H1 (cell line): Measurements from ENCODE around the gene TTLL1. TPM values are rescaled to one million over a fixed set of nuclear protein-coding genes. Genes with fewer than 3 reads are reported as not detected.

Experiments used
- CTCF ChIA-PET: fragments of 300-600 bp; sonication (Branson Sonifier 250); formaldehyde crosslinking; loops from one replicate; lab custom pipeline; 2021; ENCODE audit not compliant: partially characterized antibody; lab: Charles Lee
- POLR2A ChIA-PET: fragments of 300-600 bp; sonication (Branson Sonifier 250); formaldehyde crosslinking; loops from one replicate; lab custom pipeline; 2021; ENCODE audit warnings: inconsistent platforms; ENCODE audit not compliant: partially characterized antibody; lab: Charles Lee
- DNase-seq, 2 experiments: peaks; one replicate each; pipeline versions ENCODE4 v3.0.0 to v3.0.0-alpha.2; 2010 to 2022; ENCODE audit warnings: low spot score in 2 of 2, low read depth in 1 of 2, mixed read lengths in 1 of 2
- FAIRE-seq: peaks from 2 replicates; lab custom pipeline; 2011; peaks lifted over from hg19 to GRCh38; lab: Jason Lieb, UNC
- H2AFZ ChIP-seq: 2 replicates; pipeline ENCODE4 v1.8.1; 2012; ENCODE audit warnings: low read length, inconsistent platforms
- H2AK5ac ChIP-seq: 2 replicates; pipeline ENCODE4 v1.6.1; 2013; ENCODE audit warnings: low read depth, low read length
- H2BK120ac ChIP-seq: replicated peaks from 2 replicates; pipeline ENCODE3; 2013; ENCODE audit warnings: low read depth, low read length, inconsistent platforms
- H2BK12ac ChIP-seq: 2 replicates; pipeline ENCODE4 v1.6.1; 2013; ENCODE audit warnings: low read depth, low read length
- H2BK15ac ChIP-seq: 2 replicates; pipeline ENCODE4 v1.6.1; 2013; ENCODE audit warnings: low read length
- H2BK20ac ChIP-seq: 2 replicates; pipeline ENCODE4 v1.6.1; 2013; ENCODE audit warnings: low read length
- H2BK5ac ChIP-seq: 2 replicates; pipeline ENCODE4 v1.6.1; 2013; ENCODE audit warnings: low read depth, low read length
- H3K14ac ChIP-seq: 2 replicates; pipeline ENCODE4 v1.6.1; 2013; ENCODE audit warnings: inconsistent platforms; ENCODE audit not compliant: insufficient read length
- H3K18ac ChIP-seq: 2 replicates; pipeline ENCODE4 v1.6.1; 2013; ENCODE audit warnings: low read length; ENCODE audit errors: extremely low read depth
- H3K23ac ChIP-seq: 2 replicates; pipeline ENCODE4 v1.6.1; 2013; ENCODE audit warnings: inconsistent platforms; ENCODE audit not compliant: insufficient read length
- H3K23me2 ChIP-seq: 2 replicates; pipeline ENCODE4 v1.6.1; 2013; ENCODE audit warnings: low read depth, low read length
- H3K27ac ChIP-seq: 2 replicates; pipeline ENCODE4 v1.6.1; 2011; ENCODE audit warnings: low read depth, low read length, inconsistent platforms
- H3K27me3 ChIP-seq, 4 experiments: replicated peaks in 1 of 4; 1 replicate in 1 of 4; 2 replicates in 3 of 4; pipeline versions ENCODE4 v1.6.1 to v1.8.1; 2011 to 2013; ENCODE audit warnings: low read length in 3 of 4, mild to moderate bottlenecking in 3 of 4, inconsistent platforms in 2 of 4, mixed read lengths in 2 of 4, moderate library complexity in 1 of 4; ENCODE audit not compliant: control insufficient read depth in 3 of 4, insufficient read depth in 3 of 4; ENCODE audit errors: extremely low read depth in 1 of 4
- H3K36me3 ChIP-seq, 4 experiments: 2 replicates each; pipeline versions ENCODE4 v1.6.1 to v1.8.1; 2011 to 2013; ENCODE audit warnings: mild to moderate bottlenecking in 4 of 4, low read length in 3 of 4, moderate library complexity in 2 of 4, control low read depth in 1 of 4, inconsistent platforms in 1 of 4; ENCODE audit not compliant: insufficient read depth in 4 of 4, control insufficient read depth in 2 of 4
- H3K4ac ChIP-seq: replicated peaks from 2 replicates; pipeline ENCODE3; 2013; ENCODE audit warnings: low read length, low read depth, mixed read lengths, inconsistent platforms; ENCODE audit not compliant: insufficient read length
- H3K4me1 ChIP-seq, 4 experiments: replicated peaks in 1 of 4; 1 replicate in 1 of 4; 2 replicates in 3 of 4; pipeline versions ENCODE4 v1.6.1 to v1.8.1; 2011 to 2013; ENCODE audit warnings: low read length in 3 of 4, inconsistent platforms in 2 of 4, mixed read lengths in 1 of 4; ENCODE audit not compliant: insufficient read depth in 4 of 4, control insufficient read depth in 3 of 4
- H3K4me2 ChIP-seq, 2 experiments: 2 replicates each; pipeline versions ENCODE4 v1.6.1 to v1.8.1; 2011 to 2013; ENCODE audit warnings: low read depth in 2 of 2, low read length in 2 of 2, control low read depth in 1 of 2, inconsistent platforms in 1 of 2, mild to moderate bottlenecking in 1 of 2; ENCODE audit not compliant: insufficient read depth in 1 of 2
- H3K4me3 ChIP-seq, 4 experiments: fragments of 200-600, 300-600 bp in 1 of 4; sonication (generic), shearing (Covaris generic), sonication (Bioruptor Twin) in 1 of 4; 2 replicates each; pipeline versions ENCODE4 v1.5.1 to v1.8.1; 2011 to 2016; ENCODE audit warnings: low read length in 4 of 4, low read depth in 3 of 4, control low read depth in 2 of 4, inconsistent platforms in 2 of 4, mild to moderate bottlenecking in 2 of 4, mixed read lengths in 1 of 4, moderate library complexity in 1 of 4; ENCODE audit not compliant: insufficient read depth in 2 of 4; ENCODE audit errors: extremely low read depth in 1 of 4
- H3K56ac ChIP-seq: replicated peaks from 2 replicates; pipeline ENCODE3; 2013; ENCODE audit warnings: low read depth, mild to moderate bottlenecking, mixed read lengths, low read length, inconsistent platforms; ENCODE audit not compliant: insufficient read length
- H3K79me1 ChIP-seq: 2 replicates; pipeline ENCODE4 v1.6.1; 2013; ENCODE audit warnings: low read depth, low read length, control low read depth
- H3K79me2 ChIP-seq, 2 experiments: 2 replicates each; pipeline versions ENCODE4 v1.6.1 to v1.8.1; 2012 to 2013; ENCODE audit warnings: low read length in 2 of 2, mild to moderate bottlenecking in 2 of 2, inconsistent platforms in 1 of 2; ENCODE audit not compliant: insufficient read depth in 2 of 2, control insufficient read depth in 1 of 2
- H3K9ac ChIP-seq, 4 experiments: replicated peaks in 1 of 4; 1 replicate in 1 of 4; 2 replicates in 3 of 4; pipeline versions ENCODE4 v1.6.1 to v1.8.1; 2011 to 2013; ENCODE audit warnings: low read depth in 3 of 4, low read length in 3 of 4, control low read depth in 2 of 4, mild to moderate bottlenecking in 2 of 4, moderate library complexity in 2 of 4, inconsistent platforms in 1 of 4; ENCODE audit errors: extremely low read depth in 1 of 4
- H3K9me3 ChIP-seq, 2 experiments: 2 replicates each; pipeline versions ENCODE4 v1.6.1 to v1.8.1; 2012 to 2013; ENCODE audit warnings: mild to moderate bottlenecking in 2 of 2, moderate library complexity in 2 of 2, control low read depth in 1 of 2, inconsistent platforms in 1 of 2, low read depth in 1 of 2, low read length in 1 of 2, mixed read lengths in 1 of 2; ENCODE audit not compliant: insufficient read depth in 2 of 2
- H4K20me1 ChIP-seq, 2 experiments: replicated peaks in 1 of 2; 2 replicates each; pipeline versions ENCODE3 to v1.8.1; 2011 to 2013; ENCODE audit warnings: inconsistent platforms in 2 of 2, low read length in 2 of 2, mild to moderate bottlenecking in 1 of 2; ENCODE audit not compliant: insufficient read depth in 2 of 2, control insufficient read depth in 1 of 2
- H4K5ac ChIP-seq: 2 replicates; pipeline ENCODE4 v1.6.1; 2013; ENCODE audit warnings: low read length, low read depth, mixed read lengths, inconsistent platforms; ENCODE audit not compliant: insufficient read length
- H4K8ac ChIP-seq: 2 replicates; pipeline ENCODE4 v1.8.0; 2013; ENCODE audit warnings: mild to moderate bottlenecking, moderate library complexity, low read length, inconsistent platforms; ENCODE audit not compliant: insufficient read depth; ENCODE audit errors: extremely low read depth
- H4K91ac ChIP-seq: replicated peaks from 2 replicates; pipeline ENCODE3; 2013; ENCODE audit warnings: low read length, mixed read lengths, inconsistent platforms; ENCODE audit not compliant: insufficient read length
- KDM5A ChIP-seq: fragments of 200-600 bp; IDR thresholded peaks from 2 replicates; pipeline ENCODE4 v1.7.1; 2012; ENCODE audit warnings: mild to moderate bottlenecking, low read length, inconsistent platforms, mixed read lengths
- POU5F1 ChIP-seq: IDR thresholded peaks from 2 replicates; pipeline ENCODE4 v1.6.1; 2011; ENCODE audit warnings: low read depth, mild to moderate bottlenecking, low read length, moderate library complexity
- RFX5 ChIP-seq: IDR thresholded peaks from 2 replicates; pipeline ENCODE4 v1.6.1; 2011; ENCODE audit warnings: low read depth, low read length, improper control_type of control experiment, borderline replicate concordance
- SRF ChIP-seq: IDR thresholded peaks from 2 replicates; pipeline ENCODE4 v1.6.1; 2011; ENCODE audit warnings: mild to moderate bottlenecking, low read depth, low read length, moderate library complexity
- WGBS, 2 experiments: shearing (Covaris generic) in 1 of 2; methylation state at CpG; one replicate each; pipeline versions ENCODE4 v1.1.6 to v1.1.7; 2013 to 2015; ENCODE audit warnings: low lambda C conversion rate in 2 of 2, mixed read lengths in 2 of 2, inconsistent platforms in 1 of 2, low coverage in 1 of 2, missing lambda C conversion rate in 1 of 2; ENCODE audit not compliant: insufficient replicate concordance in 2 of 2, insufficient coverage in 1 of 2, insufficient read length in 1 of 2; ENCODE audit errors: extremely low coverage in 1 of 2, missing lambda C conversion rate in 1 of 2; 5-methylcytosine and 5-hydroxymethylcytosine counted together
- polyA plus RNA-seq, 7 experiments: library from polyadenylated mRNA; depleted of rRNA in 3 of 7; stranded (reverse) in 5 of 7; unstranded in 2 of 7; fragments of >200 nt in 5 of 7; fragments of 200-250 nt in 2 of 7; gene quantifications; 1 replicate in 5 of 7; 2 replicates in 1 of 7; 4 replicates in 1 of 7; pipeline versions ENCODE4 v1.2.1 to v1.2.3, GENCODE V29; 2011 to 2013; ENCODE audit warnings: missing spikeins in 2 of 7, mixed read lengths in 2 of 7
- total RNA-seq: library from RNA; stranded (reverse); fragmentation: NEBNext Ultra II Directional; extraction: Animal tissue kit (Norgen Biotek cat#: 25700); gene quantifications from 2 replicates; pipeline ENCODE4 v1.2.1, GENCODE V29; 2021
- TF ChIP-seq, protein P1 (sequence below): IDR thresholded peaks from 2 replicates; pipeline ENCODE4 v1.6.1; 2012; ENCODE audit warnings: inconsistent platforms

The TTLL1 gene
- total and polyA plus RNA-seq, 2 of the 8 experiments (the other 6 are each of a cell fraction or from before 2014, with no cell fraction given): 5.0 to 13.8 TPM

DNA sequence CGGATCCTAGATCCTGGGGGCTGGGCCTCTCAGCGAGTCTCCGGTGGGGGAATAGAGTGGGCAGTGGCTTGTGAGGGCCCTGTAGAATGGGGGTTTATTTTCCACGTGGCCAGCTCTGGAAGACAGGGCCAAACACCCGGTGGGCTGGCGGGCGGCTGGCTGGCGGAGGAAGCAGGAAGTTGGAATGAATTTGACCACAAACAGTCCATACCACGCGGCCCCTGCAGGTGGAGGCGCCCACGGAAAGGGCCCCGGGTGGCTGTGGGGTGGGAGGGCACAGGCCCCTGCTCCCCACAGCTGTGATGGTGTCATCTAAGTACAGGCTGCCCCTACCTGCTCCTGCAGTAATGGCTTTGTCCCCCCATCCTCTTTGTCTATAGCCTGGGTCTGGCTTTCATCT, 38.9 kb upstream of the TTLL1 start:
- no peak overlapping the region for H3K14ac ChIP-seq
- WGBS, 2 experiments: 84% methylated on average over 13 of the region's 13 CpGs; no CpG with 5 or more reads in 1 of the 2 experiments
- no peak overlapping the region for H2BK20ac ChIP-seq
- no peak overlapping the region for H3K18ac ChIP-seq
- H3K9ac ChIP-seq: no peak overlapping the region
- H2AK5ac ChIP-seq: no peak overlapping the region
- no peak overlapping the region for H4K91ac ChIP-seq
- H3K79me2 ChIP-seq: no peaks in the 10 kb centered on the region
- FAIRE-seq (no peak), DNase-seq (no peak)
- no peak overlapping the region for H3K27ac ChIP-seq
- H2BK12ac ChIP-seq: no peak overlapping the region
- H3K4me1 ChIP-seq: peaks cover 0 to 6% (median 0%) of the 10 kb centered on the region in 4 experiments; a peak in 3 of 7 replicates
- H2BK120ac ChIP-seq: no peak overlapping the region
- H4K20me1 ChIP-seq: peaks cover 3 to 12% of the 10 kb centered on the region in 2 experiments
- CTCF ChIA-PET: interaction anchor here (1.0 to 2.2 kb wide), 3 partner anchors 13 to 68 kb away, joined by 3 to 5 read pairs (median 4); no protein-coding TSS in a partner anchor
- peaks cover 2 to 15% (median 3%) of the 10 kb centered on the region in 4 experiments; a peak in 4 of 8 replicates for H3K36me3 ChIP-seq
- H3K27me3 ChIP-seq: no peaks in the 10 kb centered on the region
- no peak overlapping the region for H3K4me2 ChIP-seq
- H2AFZ ChIP-seq: no peak overlapping the region
- H3K56ac ChIP-seq: no peak overlapping the region
- no peak overlapping the region for H2BK5ac ChIP-seq
- H3K23me2 ChIP-seq: no peaks in the 10 kb centered on the region
- H3K79me1 ChIP-seq: peaks cover 5% of the 10 kb centered on the region
- no peak overlapping the region for H2BK15ac ChIP-seq
- H3K9me3 ChIP-seq: no peaks in the 10 kb centered on the region
- H3K4me3 ChIP-seq: no peak overlapping the region
- TF ChIP-seq SRF (no peak), POU5F1 (no peak), KDM5A (no peak), RFX5 (no peak)
- TF ChIP-seq, protein P1, sequence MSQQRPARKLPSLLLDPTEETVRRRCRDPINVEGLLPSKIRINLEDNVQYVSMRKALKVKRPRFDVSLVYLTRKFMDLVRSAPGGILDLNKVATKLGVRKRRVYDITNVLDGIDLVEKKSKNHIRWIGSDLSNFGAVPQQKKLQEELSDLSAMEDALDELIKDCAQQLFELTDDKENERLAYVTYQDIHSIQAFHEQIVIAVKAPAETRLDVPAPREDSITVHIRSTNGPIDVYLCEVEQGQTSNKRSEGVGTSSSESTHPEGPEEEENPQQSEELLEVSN: no peak
- no peak overlapping the region for H3K23ac ChIP-seq
- POLR2A ChIA-PET: no interaction called here
- no peak overlapping the region for H4K8ac ChIP-seq
- no peak overlapping the region for H3K4ac ChIP-seq
- H4K5ac ChIP-seq: no peak overlapping the region
